Measurements from ENCODE around the gene HS6ST2. TPM values are rescaled to one million over a fixed set of nuclear protein-coding genes. Genes with fewer than 3 reads are reported as not detected.

Gene HS6ST2
- total and polyA plus RNA-seq, 4 donors: under 0.01 to 1.4 (median 0.01) TPM; not detected in 1

DNA sequence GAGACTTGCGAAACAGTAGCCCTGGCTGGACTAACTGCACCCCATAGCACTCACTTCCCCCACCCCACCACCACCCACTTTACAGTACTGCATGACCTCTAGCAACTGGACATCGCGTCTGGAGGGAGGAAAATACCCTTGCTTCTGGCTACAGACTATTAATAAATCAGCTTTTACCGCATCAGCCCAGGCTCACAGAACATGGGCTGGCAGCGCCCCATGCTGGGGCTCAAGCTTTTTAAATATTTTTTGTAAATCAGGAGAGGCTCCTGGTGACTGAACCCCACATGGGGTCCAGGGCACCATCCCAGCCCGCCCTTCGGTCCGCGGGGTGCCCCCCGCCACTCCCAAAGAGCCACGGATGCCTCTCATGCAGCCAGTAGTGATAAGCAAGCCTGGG lies 2.7 kb downstream of the HS6ST2 start:
- TF ChIP-seq NR2F2 (IDR thresholded peaks at IDR 0.05) (no peak), RAD21 (IDR thresholded peaks at IDR 0.05) (no peak), FOXA1 (IDR thresholded peaks at IDR 0.05) (no peak), HNF4G (IDR thresholded peaks at IDR 0.05) (no peak), FOXA2 (IDR thresholded peaks at IDR 0.05) (no peak), RXRA (IDR thresholded peaks at IDR 0.05) (no peak), GABPA (IDR thresholded peaks at IDR 0.05 in 1 of 2, conservative IDR thresholded peaks at IDR 0.05 in 1 of 2) (no peak)
- TF ChIP-seq, protein P1, sequence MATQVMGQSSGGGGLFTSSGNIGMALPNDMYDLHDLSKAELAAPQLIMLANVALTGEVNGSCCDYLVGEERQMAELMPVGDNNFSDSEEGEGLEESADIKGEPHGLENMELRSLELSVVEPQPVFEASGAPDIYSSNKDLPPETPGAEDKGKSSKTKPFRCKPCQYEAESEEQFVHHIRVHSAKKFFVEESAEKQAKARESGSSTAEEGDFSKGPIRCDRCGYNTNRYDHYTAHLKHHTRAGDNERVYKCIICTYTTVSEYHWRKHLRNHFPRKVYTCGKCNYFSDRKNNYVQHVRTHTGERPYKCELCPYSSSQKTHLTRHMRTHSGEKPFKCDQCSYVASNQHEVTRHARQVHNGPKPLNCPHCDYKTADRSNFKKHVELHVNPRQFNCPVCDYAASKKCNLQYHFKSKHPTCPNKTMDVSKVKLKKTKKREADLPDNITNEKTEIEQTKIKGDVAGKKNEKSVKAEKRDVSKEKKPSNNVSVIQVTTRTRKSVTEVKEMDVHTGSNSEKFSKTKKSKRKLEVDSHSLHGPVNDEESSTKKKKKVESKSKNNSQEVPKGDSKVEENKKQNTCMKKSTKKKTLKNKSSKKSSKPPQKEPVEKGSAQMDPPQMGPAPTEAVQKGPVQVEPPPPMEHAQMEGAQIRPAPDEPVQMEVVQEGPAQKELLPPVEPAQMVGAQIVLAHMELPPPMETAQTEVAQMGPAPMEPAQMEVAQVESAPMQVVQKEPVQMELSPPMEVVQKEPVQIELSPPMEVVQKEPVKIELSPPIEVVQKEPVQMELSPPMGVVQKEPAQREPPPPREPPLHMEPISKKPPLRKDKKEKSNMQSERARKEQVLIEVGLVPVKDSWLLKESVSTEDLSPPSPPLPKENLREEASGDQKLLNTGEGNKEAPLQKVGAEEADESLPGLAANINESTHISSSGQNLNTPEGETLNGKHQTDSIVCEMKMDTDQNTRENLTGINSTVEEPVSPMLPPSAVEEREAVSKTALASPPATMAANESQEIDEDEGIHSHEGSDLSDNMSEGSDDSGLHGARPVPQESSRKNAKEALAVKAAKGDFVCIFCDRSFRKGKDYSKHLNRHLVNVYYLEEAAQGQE (IDR thresholded peaks at IDR 0.05): no peak
- TF ChIP-seq, protein P2, sequence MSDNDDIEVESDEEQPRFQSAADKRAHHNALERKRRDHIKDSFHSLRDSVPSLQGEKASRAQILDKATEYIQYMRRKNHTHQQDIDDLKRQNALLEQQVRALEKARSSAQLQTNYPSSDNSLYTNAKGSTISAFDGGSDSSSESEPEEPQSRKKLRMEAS (IDR thresholded peaks at IDR 0.05): no peak
- no peak overlapping the region for H3K9ac ChIP-seq (ENCODE audit: low read depth in 1 of 2, low read length in 2 of 2)
- H3K27ac ChIP-seq (ENCODE audit: low read depth in 1 of 2, low read length in 2 of 2): no peak overlapping the region
- no peaks in the 10 kb centered on the region for H3K9me3 ChIP-seq (ENCODE audit: control insufficient read depth in 4 of 4, low read length in 3 of 4)
- peaks cover 0 to 7% (median 0%) of the 10 kb centered on the region in 4 donors for H3K27me3 ChIP-seq (ENCODE audit: control insufficient read depth in 4 of 4, insufficient read depth in 4 of 4, low read length in 3 of 4)
- DNase-seq (ENCODE audit: low spot score): no peak
- peaks cover 3 to 18% (median 5%) of the 10 kb centered on the region in 4 donors for H3K4me1 ChIP-seq (ENCODE audit: control insufficient read depth in 4 of 4, insufficient read depth in 4 of 4, low read length in 3 of 4)
- H3K36me3 ChIP-seq (ENCODE audit: control insufficient read depth in 4 of 4, insufficient read depth in 3 of 4, low read depth in 1 of 4, low read length in 3 of 4): no peaks in the 10 kb centered on the region
- 31% methylated on average over 11 of the region's 11 CpGs for WGBS
- no peak overlapping the region for H3K4me3 ChIP-seq (ENCODE audit: low read depth in 1 of 3, low read length in 3 of 3)

GRCh38 chrX:132954323-132954722 lies 4.1 kb downstream of the HS6ST2 start:
- Histone ChIP-seq H3K9me3 (ENCODE audit: control insufficient read depth in 4 of 4, low read length in 3 of 4) (no peaks in the 10 kb centered on the region), H3K36me3 (ENCODE audit: control insufficient read depth in 4 of 4, insufficient read depth in 3 of 4, low read depth in 1 of 4, low read length in 3 of 4) (no peaks in the 10 kb centered on the region), H3K27ac (ENCODE audit: low read depth in 1 of 2, low read length in 2 of 2) (no peak overlapping the region), H3K4me3 (ENCODE audit: low read depth in 1 of 3, low read length in 3 of 3) (no peak overlapping the region), H3K27me3 (ENCODE audit: control insufficient read depth in 4 of 4, insufficient read depth in 4 of 4, low read length in 3 of 4) (peaks cover 0 to 7% (median 0%) of the 10 kb centered on the region in 4 donors), H3K4me1 (ENCODE audit: control insufficient read depth in 4 of 4, insufficient read depth in 4 of 4, low read length in 3 of 4) (peaks cover 3 to 18% (median 5%) of the 10 kb centered on the region in 4 donors), H3K9ac (ENCODE audit: low read depth in 1 of 2, low read length in 2 of 2) (no peak overlapping the region)
- TF ChIP-seq RXRA (IDR thresholded peaks at IDR 0.05) (no peak), HNF4A (conservative IDR thresholded peaks at IDR 0.05) (no peak), SP1 (IDR thresholded peaks at IDR 0.05) (no peak)
- WGBS: 94% methylated on average over 3 of the region's 3 CpGs
- DNase-seq (ENCODE audit: low spot score): no peak

GRCh38 chrX:132953354-132953753 lies 5.1 kb downstream of the HS6ST2 start:
- WGBS: 94% methylated on average over 7 of the region's 7 CpGs
- Histone ChIP-seq H3K27me3 (ENCODE audit: control insufficient read depth in 4 of 4, insufficient read depth in 4 of 4, low read length in 3 of 4) (no peaks in the 10 kb centered on the region), H3K9me3 (ENCODE audit: control insufficient read depth in 4 of 4, low read length in 3 of 4) (no peaks in the 10 kb centered on the region), H3K36me3 (ENCODE audit: control insufficient read depth in 4 of 4, insufficient read depth in 3 of 4, low read depth in 1 of 4, low read length in 3 of 4) (no peaks in the 10 kb centered on the region), H3K4me1 (ENCODE audit: control insufficient read depth in 4 of 4, insufficient read depth in 4 of 4, low read length in 3 of 4) (peaks cover 3 to 17% (median 5%) of the 10 kb centered on the region in 4 donors), H3K4me3 (ENCODE audit: low read depth in 1 of 3, low read length in 3 of 3) (no peak overlapping the region), H3K9ac (ENCODE audit: low read depth in 1 of 2, low read length in 2 of 2) (no peak overlapping the region), H3K27ac (ENCODE audit: low read depth in 1 of 2, low read length in 2 of 2) (no peak overlapping the region)
- no peak for DNase-seq (ENCODE audit: low spot score)
- TF ChIP-seq TAF1 (conservative IDR thresholded peaks at IDR 0.05) (no peak), SP1 (IDR thresholded peaks at IDR 0.05) (no peak), RXRA (IDR thresholded peaks at IDR 0.05) (no peak), ATF3 (IDR thresholded peaks at IDR 0.05) (no peak), HNF4G (IDR thresholded peaks at IDR 0.05) (no peak), RAD21 (IDR thresholded peaks at IDR 0.05) (no peak), FOXA1 (IDR thresholded peaks at IDR 0.05) (no peak), HNF4A (conservative IDR thresholded peaks at IDR 0.05) (no peak), FOXA2 (IDR thresholded peaks at IDR 0.05) (no peak), CTCF (IDR thresholded peaks at IDR 0.05; ENCODE audit: low read depth, low read length, missing input control) (no peak)
- TF ChIP-seq, protein P1 (IDR thresholded peaks at IDR 0.05): no peak
- TF ChIP-seq, protein P3, sequence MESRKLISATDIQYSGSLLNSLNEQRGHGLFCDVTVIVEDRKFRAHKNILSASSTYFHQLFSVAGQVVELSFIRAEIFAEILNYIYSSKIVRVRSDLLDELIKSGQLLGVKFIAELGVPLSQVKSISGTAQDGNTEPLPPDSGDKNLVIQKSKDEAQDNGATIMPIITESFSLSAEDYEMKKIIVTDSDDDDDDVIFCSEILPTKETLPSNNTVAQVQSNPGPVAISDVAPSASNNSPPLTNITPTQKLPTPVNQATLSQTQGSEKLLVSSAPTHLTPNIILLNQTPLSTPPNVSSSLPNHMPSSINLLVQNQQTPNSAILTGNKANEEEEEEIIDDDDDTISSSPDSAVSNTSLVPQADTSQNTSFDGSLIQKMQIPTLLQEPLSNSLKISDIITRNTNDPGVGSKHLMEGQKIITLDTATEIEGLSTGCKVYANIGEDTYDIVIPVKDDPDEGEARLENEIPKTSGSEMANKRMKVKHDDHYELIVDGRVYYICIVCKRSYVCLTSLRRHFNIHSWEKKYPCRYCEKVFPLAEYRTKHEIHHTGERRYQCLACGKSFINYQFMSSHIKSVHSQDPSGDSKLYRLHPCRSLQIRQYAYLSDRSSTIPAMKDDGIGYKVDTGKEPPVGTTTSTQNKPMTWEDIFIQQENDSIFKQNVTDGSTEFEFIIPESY (IDR thresholded peaks at IDR 0.05): no peak
- TF ChIP-seq, protein P2 (IDR thresholded peaks at IDR 0.05): no peak
